HCT116 (cell line): ENCODE measurements around the gene ZNF804A. TPM values are rescaled to one million over a fixed set of nuclear protein-coding genes. Genes with fewer than 3 reads are reported as not detected.

Experiments used
- ATAC-seq: fragments of 200-7000 bp; cut with Tn5 transposase; 2 replicates; pipeline ENCODE4 v1.9.1; 2020; ENCODE audit warnings: mild to moderate bottlenecking, moderate library complexity
- BruUV-seq: library from RNA; stranded (reverse); fragments of 400-500 nt; replicated peaks from 2 replicates; lab custom pipeline; 2021; lab: Mats Ljungman, UMichigan
- CTCF ChIA-PET: fragments of 300-600 bp; sonication (Branson Sonifier 250); formaldehyde crosslinking; loops from one replicate; lab custom pipeline; 2021; ENCODE audit warnings: antibody characterized with exemption; lab: Charles Lee
- POLR2A ChIA-PET: fragments of 300-600, 350-600 bp; sonication (Branson Sonifier 250); formaldehyde crosslinking; loops from one replicate; lab custom pipeline; 2021; ENCODE audit warnings: antibody characterized with exemption; lab: Charles Lee
- RAD21 ChIA-PET, 2 experiments: fragments of 300-600 bp; sonication (Branson Sonifier 250); formaldehyde crosslinking; loops; one replicate each; lab custom pipeline; 2023; ENCODE audit warnings: low total read pairs in 2 of 2; ENCODE audit not compliant: uncharacterized antibody in 2 of 2, unreplicated experiment in 2 of 2, low non-redundant PET in 1 of 2; lab: Charles Lee
- DNase-seq: peaks from one replicate; pipeline ENCODE4 v3.0.0-alpha.2; 2010; ENCODE audit warnings: low read depth, low spot score
- H2AFZ ChIP-seq: fragments of 200-600 bp; shearing (Covaris generic), sonication (generic); 2 replicates; pipeline ENCODE4 v1.6.1; 2017; ENCODE audit warnings: low read depth, mixed run types, mixed read lengths, antibody characterized with exemption, low read length; ENCODE audit not compliant: poor library complexity, severe bottlenecking
- H3K27ac ChIP-seq: 2 replicates; pipeline ENCODE4 v1.5.1; 2012; ENCODE audit warnings: low read depth, low read length
- H3K27me3 ChIP-seq: fragments of 200-600 bp; sonication (generic); 2 replicates; pipeline ENCODE4 v1.6.1; 2016; ENCODE audit warnings: mixed run types, low read length, mixed read lengths; ENCODE audit not compliant: insufficient read depth
- H3K36me3 ChIP-seq, 2 experiments: fragments of 200-500 bp in 1 of 2; fragments of 200-600 bp in 1 of 2; sonication (Bioruptor generic) in 1 of 2; sonication (generic) in 1 of 2; 2 replicates each; pipeline versions ENCODE4 v1.5.1 to v1.6.1; 2014 to 2016; ENCODE audit warnings: low read length in 2 of 2, inconsistent platforms in 1 of 2, mixed read lengths in 1 of 2, mixed run types in 1 of 2; ENCODE audit not compliant: insufficient read depth in 2 of 2, control insufficient read depth in 1 of 2
- H3K4me1 ChIP-seq, 2 experiments: fragments of 200-600 bp in 1 of 2; sonication (generic) in 1 of 2; 2 replicates each; pipeline versions ENCODE4 v1.5.1 to v1.6.1; 2012 to 2017; ENCODE audit warnings: low read length in 2 of 2, inconsistent platforms in 1 of 2, mild to moderate bottlenecking in 1 of 2, mixed read lengths in 1 of 2, mixed run types in 1 of 2, moderate library complexity in 1 of 2; ENCODE audit not compliant: insufficient read depth in 2 of 2, control insufficient read depth in 1 of 2
- H3K4me2 ChIP-seq: fragments of 200-600 bp; sonication (generic); 2 replicates; pipeline ENCODE4 v1.6.1; 2017; ENCODE audit warnings: mixed run types, low read length, mixed read lengths
- H3K4me3 ChIP-seq, 2 experiments: fragments of 200-600 bp in 1 of 2; sonication (generic) in 1 of 2; replicated peaks in 1 of 2; 2 replicates each; pipeline ENCODE4 v1.5.1; 2011 to 2016; ENCODE audit warnings: low read length in 2 of 2, control low read depth in 1 of 2, low read depth in 1 of 2, mild to moderate bottlenecking in 1 of 2, mixed read lengths in 1 of 2, mixed run types in 1 of 2
- H3K79me2 ChIP-seq: fragments of 200-600 bp; sonication (generic); 2 replicates; pipeline ENCODE4 v1.6.1; 2017; ENCODE audit warnings: mild to moderate bottlenecking, mixed run types, low read length, moderate library complexity, mixed read lengths; ENCODE audit not compliant: insufficient read depth
- H3K9ac ChIP-seq: fragments of 200-600 bp; sonication (generic); 2 replicates; pipeline ENCODE4 v1.6.1; 2016; ENCODE audit warnings: low read length, mixed read lengths
- H3K9me2 ChIP-seq: fragments of 200-600 bp; sonication (generic), shearing (Covaris generic); 2 replicates; pipeline ENCODE4 v1.6.1; 2017; ENCODE audit warnings: mixed run types, mild to moderate bottlenecking, moderate library complexity; ENCODE audit not compliant: insufficient read depth
- H3K9me3 ChIP-seq, 2 experiments: fragments of 200-500 bp in 1 of 2; fragments of 200-600 bp in 1 of 2; sonication (Bioruptor generic) in 1 of 2; sonication (generic) in 1 of 2; 2 replicates each; pipeline ENCODE4 v1.6.1; 2014 to 2017; ENCODE audit warnings: low read length in 2 of 2, mixed read lengths in 2 of 2, inconsistent platforms in 1 of 2, low read depth in 1 of 2, mild to moderate bottlenecking in 1 of 2, mixed run types in 1 of 2, moderate library complexity in 1 of 2; ENCODE audit not compliant: control insufficient read depth in 1 of 2, insufficient read depth in 1 of 2
- H4K20me1 ChIP-seq: fragments of 200-600 bp; sonication (generic), shearing (Covaris generic); 2 replicates; pipeline ENCODE4 v1.6.1; 2017; ENCODE audit warnings: mixed run types, mild to moderate bottlenecking, moderate library complexity; ENCODE audit not compliant: insufficient read depth
- ATF3 ChIP-seq: IDR thresholded peaks from 2 replicates; pipeline ENCODE4 v1.6.1; 2012
- CBX3 ChIP-seq: IDR thresholded peaks from 2 replicates; pipeline ENCODE4 v1.6.1; 2012; ENCODE audit warnings: low read depth
- CEBPB ChIP-seq: IDR thresholded peaks from 2 replicates; pipeline ENCODE4 v1.6.1; 2012; ENCODE audit warnings: low read depth
- ELF1 ChIP-seq: IDR thresholded peaks from 2 replicates; pipeline ENCODE4 v1.6.1; 2012; ENCODE audit warnings: low read depth, borderline replicate concordance
- EZH2 ChIP-seq: fragments of 200-600 bp; sonication (generic); IDR thresholded peaks from 2 replicates; pipeline ENCODE4 v1.6.1; 2017; ENCODE audit warnings: antibody characterized with exemption, mixed run types
- FOSL1 ChIP-seq: IDR thresholded peaks from 2 replicates; pipeline ENCODE4 v1.6.1; 2012; ENCODE audit warnings: low read depth
- POLR2A ChIP-seq: IDR thresholded peaks from 2 replicates; pipeline ENCODE4 v1.7.0; 2011; ENCODE audit warnings: borderline replicate concordance; ENCODE audit not compliant: insufficient read depth, insufficient read length; ENCODE audit errors: extremely low read depth
- POLR2AphosphoS5 ChIP-seq: IDR thresholded peaks from 2 replicates; pipeline ENCODE4 v1.6.1; 2011; ENCODE audit warnings: mild to moderate bottlenecking, low read depth, low read length, moderate library complexity
- RAD21 ChIP-seq: IDR thresholded peaks from 2 replicates; pipeline ENCODE4 v1.6.1; 2012; ENCODE audit warnings: low read depth, mild to moderate bottlenecking
- SIN3A ChIP-seq: IDR thresholded peaks from 2 replicates; pipeline ENCODE4 v1.6.1; 2012; ENCODE audit warnings: low read depth
- SRF ChIP-seq: IDR thresholded peaks from 2 replicates; pipeline ENCODE4 v1.6.1; 2012; ENCODE audit warnings: low read depth
- intact Hi-C: fragments of 100-400 bp; cut with micrococcal nuclease; formaldehyde crosslinking; loops from 2 replicates; pipeline ENCODE4 v1.10.0; 2022
- total RNA-seq: library from RNA; stranded (reverse); gene quantifications from one replicate; pipeline ENCODE4 v1.2.1, GENCODE V29; 2021; ENCODE audit not compliant: unreplicated experiment
- TF ChIP-seq, protein P1 (sequence below): IDR thresholded peaks from 2 replicates; pipeline ENCODE4 v1.6.1; 2011; ENCODE audit warnings: mild to moderate bottlenecking, low read length, moderate library complexity; ENCODE audit not compliant: insufficient replicate concordance; ENCODE audit errors: extremely low read depth
- TF ChIP-seq, protein P2 (sequence below): IDR thresholded peaks from 2 replicates; pipeline ENCODE4 v1.6.1; 2012

The ZNF804A gene
- total RNA-seq, 1 experiment from 2014 or later, result 0.61 TPM

DNA sequence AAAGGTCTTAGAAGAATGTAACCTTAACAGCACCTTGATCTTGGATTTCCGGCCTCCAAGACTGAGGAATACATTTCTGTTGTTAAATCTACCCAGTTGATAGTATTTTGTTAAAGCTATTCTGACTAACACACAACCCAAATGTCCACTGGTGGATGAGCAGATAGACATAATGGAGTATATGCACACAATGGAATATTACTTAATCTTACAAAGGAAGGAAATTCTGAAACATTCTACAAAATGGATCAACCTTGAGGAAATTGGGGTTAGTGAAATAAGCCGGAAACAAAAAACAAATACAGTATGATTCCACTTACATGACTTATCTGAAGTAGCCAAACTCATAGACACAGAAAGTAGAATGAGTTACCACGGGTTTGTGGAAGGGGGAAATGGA, 168.7 kb downstream of the ZNF804A start (continued):
- TF ChIP-seq POLR2AphosphoS5, result no peak
- no peak for TF ChIP-seq FOSL1

GRCh38 chr2:184769023-184769422, 170.7 kb downstream of the ZNF804A start:
- POLR2A ChIA-PET, result no interaction called here

More at GRCh38 chr2:184769023-184769422, 170.7 kb downstream of the ZNF804A start:
- no peak overlapping the region for H3K4me3 ChIP-seq
- no peaks in the 10 kb centered on the region for H3K27me3 ChIP-seq
- ATAC-seq (no peak), DNase-seq (no peak)
- intact Hi-C loops, result no loop called here
- no peaks in the 10 kb centered on the region for H3K4me1 ChIP-seq
- H3K79me2 ChIP-seq, result no peaks in the 10 kb centered on the region
- H3K4me2 ChIP-seq, result no peak overlapping the region
- no peak overlapping the region for H3K9ac ChIP-seq
- BruUV-seq, result no TSS peak
- RAD21 ChIA-PET, result no interaction called here
- CTCF ChIA-PET, result no interaction called here
- no peaks in the 10 kb centered on the region for H4K20me1 ChIP-seq
- TF ChIP-seq POLR2AphosphoS5, result no peak
- no peak for TF ChIP-seq ELF1
- TF ChIP-seq, protein P1, sequence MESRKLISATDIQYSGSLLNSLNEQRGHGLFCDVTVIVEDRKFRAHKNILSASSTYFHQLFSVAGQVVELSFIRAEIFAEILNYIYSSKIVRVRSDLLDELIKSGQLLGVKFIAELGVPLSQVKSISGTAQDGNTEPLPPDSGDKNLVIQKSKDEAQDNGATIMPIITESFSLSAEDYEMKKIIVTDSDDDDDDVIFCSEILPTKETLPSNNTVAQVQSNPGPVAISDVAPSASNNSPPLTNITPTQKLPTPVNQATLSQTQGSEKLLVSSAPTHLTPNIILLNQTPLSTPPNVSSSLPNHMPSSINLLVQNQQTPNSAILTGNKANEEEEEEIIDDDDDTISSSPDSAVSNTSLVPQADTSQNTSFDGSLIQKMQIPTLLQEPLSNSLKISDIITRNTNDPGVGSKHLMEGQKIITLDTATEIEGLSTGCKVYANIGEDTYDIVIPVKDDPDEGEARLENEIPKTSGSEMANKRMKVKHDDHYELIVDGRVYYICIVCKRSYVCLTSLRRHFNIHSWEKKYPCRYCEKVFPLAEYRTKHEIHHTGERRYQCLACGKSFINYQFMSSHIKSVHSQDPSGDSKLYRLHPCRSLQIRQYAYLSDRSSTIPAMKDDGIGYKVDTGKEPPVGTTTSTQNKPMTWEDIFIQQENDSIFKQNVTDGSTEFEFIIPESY, result no peak
- TF ChIP-seq EZH2, result no peak
- TF ChIP-seq SRF, result no peak
- TF ChIP-seq SIN3A, result no peak
- TF ChIP-seq, protein P2, sequence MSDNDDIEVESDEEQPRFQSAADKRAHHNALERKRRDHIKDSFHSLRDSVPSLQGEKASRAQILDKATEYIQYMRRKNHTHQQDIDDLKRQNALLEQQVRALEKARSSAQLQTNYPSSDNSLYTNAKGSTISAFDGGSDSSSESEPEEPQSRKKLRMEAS, result no peak
- TF ChIP-seq RAD21, result no peak
- no peak for TF ChIP-seq CBX3
- no peak for TF ChIP-seq CEBPB
- TF ChIP-seq POLR2A, result no peak
- TF ChIP-seq FOSL1, result no peak
- TF ChIP-seq ATF3, result no peak
- H3K9me2 ChIP-seq, result no peaks in the 10 kb centered on the region
- no peak overlapping the region for H2AFZ ChIP-seq
- no peak overlapping the region for H3K27ac ChIP-seq
- H3K9me3 ChIP-seq, result no peaks in the 10 kb centered on the region
- H3K36me3 ChIP-seq, result no peaks in the 10 kb centered on the region
